ENCODE measurements around the gene B4GALT3. TPM values are rescaled to one million over a fixed set of nuclear protein-coding genes. Genes with fewer than 3 reads are reported as not detected.

The B4GALT3 gene
- total RNA-seq, 2 experiments from 2014 or later, result 45.7 to 49.0 TPM

DNA sequence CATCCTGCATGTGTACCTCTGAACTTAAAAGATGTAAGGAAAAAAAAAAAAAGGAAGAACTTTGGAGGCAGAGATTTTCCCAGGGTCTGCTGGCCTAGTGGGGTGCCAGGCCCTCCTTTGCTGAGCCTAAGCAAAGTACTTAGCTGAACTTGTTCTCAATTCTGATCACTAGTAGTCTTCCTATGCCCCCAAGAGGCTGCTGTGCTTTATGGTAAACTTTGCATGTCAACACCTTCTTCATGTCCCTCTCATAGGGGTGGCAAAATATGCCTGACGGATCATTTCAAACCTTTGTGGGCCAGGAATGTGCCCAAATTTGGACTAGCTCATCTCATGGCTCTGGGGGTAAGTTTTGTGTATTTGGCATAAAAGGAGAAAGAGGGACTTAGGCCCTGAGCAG, 19.4 kb downstream of the B4GALT3 start:
- H3K4me1 Mint-ChIP-seq (ENCODE audit: low read depth), result peaks cover 54% of the 10 kb centered on the region

DNA sequence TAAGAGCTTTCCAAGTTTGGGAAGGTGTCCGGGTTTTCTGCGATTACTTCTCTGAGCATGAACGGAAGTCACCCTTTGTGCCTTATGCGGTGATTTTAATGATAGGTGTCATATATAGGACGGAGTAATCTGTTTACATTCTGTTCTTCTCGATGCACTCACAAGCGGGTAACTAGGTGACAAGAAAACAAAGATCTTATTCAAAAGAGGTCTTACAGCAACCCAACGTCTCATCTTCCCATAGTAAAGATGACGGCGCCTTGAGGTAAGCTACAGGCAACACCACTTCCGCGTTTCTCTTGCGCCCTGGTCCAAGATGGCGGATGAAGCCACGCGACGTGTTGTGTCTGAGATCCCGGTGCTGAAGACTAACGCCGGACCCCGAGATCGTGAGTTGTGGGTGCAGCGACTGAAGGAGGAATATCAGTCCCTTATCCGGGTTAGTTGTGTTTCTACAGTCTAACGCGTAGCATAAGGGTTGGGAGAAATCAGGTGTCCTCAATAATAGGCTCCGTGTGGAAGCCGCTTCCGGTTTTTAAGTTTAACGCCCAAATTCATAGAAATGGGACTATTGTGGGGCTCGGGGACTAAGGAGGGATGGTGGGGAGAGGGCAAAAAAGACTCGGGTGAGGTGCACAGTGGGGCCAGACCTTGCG, 23.5 kb downstream of the B4GALT3 start, which contains the start of gene UFC1:
UFC1 (plus strand) TSS at position 297 of the 656 bp plus-strand sequence; CDS start at position 317, 20 bp downstream.
- peak within 1 kb of the TSS; percentile 99 for H3K27ac Mint-ChIP-seq
- no peaks in the 10 kb centered on the region for H3K27me3 Mint-ChIP-seq (ENCODE audit: low read depth)
- CTCF ChIA-PET, result interaction anchor here (1.3 to 2.5 kb wide), 2 partner anchors 12 to 49 kb away, joined by 3 to 22 read pairs; partner anchors contain the start of genes NDUFS2 and PPOX
- H3K4me3 Mint-ChIP-seq, result peak within 1 kb of the TSS; percentile 95
- peaks cover 22% of the 10 kb centered on the region for H3K4me1 Mint-ChIP-seq (ENCODE audit: low read depth)
- H3K36me3 Mint-ChIP-seq (ENCODE audit: low read depth), result peaks cover 3% of the 10 kb centered on the region
- DNase-seq, result peak; percentile 88
- intact Hi-C loops (cut with micrococcal nuclease), result loop anchor here (1.0 kb wide), 5 partner anchors 22 to 108 kb away; partner anchors contain the start of gene DEDD
- no peaks in the 10 kb centered on the region for H3K9me3 Mint-ChIP-seq

More for the DNA sequence above, 19.4 kb downstream of the B4GALT3 start:
- peak overlapping the region; percentile 2 for H3K27ac Mint-ChIP-seq
- peak overlapping the region; percentile 5 for H3K4me3 Mint-ChIP-seq
- CTCF ChIA-PET, result interaction anchor here (0.7 to 2.5 kb wide), 4 partner anchors 9 to 25 kb away, joined by 3 to 19 read pairs (median 4); partner anchors contain the start of gene PPOX
- DNase-seq, result no peak
- peaks cover 14% of the 10 kb centered on the region for H3K36me3 Mint-ChIP-seq (ENCODE audit: low read depth)
- H3K27me3 Mint-ChIP-seq (ENCODE audit: low read depth), result no peaks in the 10 kb centered on the region
- intact Hi-C loops (cut with micrococcal nuclease), result loop anchor here (2.0 kb wide), 3 partner anchors 19 to 89 kb away; partner anchors contain the start of genes ARHGAP30, B4GALT3 and NDUFS2
- no peaks in the 10 kb centered on the region for H3K9me3 Mint-ChIP-seq

DNA sequence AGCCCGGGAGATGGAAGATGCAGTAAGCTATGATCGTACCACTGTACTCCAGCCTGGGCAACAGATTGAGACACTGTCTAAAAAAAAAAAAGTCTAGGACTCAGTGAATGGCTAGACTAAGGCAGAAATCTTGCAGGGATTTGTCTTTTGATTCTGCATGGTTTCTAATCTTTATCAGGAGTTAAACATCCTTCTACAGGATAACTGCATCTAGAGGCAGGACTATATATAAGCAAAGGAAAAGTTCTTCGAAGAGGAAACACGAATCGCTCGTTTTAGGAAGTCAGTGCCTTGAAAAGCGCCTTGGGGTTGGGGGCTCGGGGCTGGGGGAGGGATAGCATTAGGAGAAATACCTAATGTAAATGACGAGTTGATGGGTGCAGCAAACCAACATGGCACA, 24.1 kb downstream of the B4GALT3 start:
- intact Hi-C loops (cut with micrococcal nuclease), result loop anchor here (1.0 kb wide), 5 partner anchors 21 to 107 kb away; partner anchors contain the start of gene DEDD
- Mint-ChIP-seq H3K9me3 (no peaks in the 10 kb centered on the region), H3K27me3 (ENCODE audit: low read depth) (no peaks in the 10 kb centered on the region), H3K4me1 (ENCODE audit: low read depth) (peaks cover 16% of the 10 kb centered on the region), H3K4me3 (peak overlapping the region; percentile 95), H3K27ac (peak overlapping the region; percentile 81), H3K36me3 (ENCODE audit: low read depth) (peaks cover 3% of the 10 kb centered on the region)
- CTCF ChIA-PET, result interaction anchor here (1.3 to 2.5 kb wide), 3 partner anchors 12 to 49 kb away, joined by 3 to 22 read pairs (median 3); partner anchors contain the start of genes NDUFS2 and PPOX
- no peak for DNase-seq

DNA sequence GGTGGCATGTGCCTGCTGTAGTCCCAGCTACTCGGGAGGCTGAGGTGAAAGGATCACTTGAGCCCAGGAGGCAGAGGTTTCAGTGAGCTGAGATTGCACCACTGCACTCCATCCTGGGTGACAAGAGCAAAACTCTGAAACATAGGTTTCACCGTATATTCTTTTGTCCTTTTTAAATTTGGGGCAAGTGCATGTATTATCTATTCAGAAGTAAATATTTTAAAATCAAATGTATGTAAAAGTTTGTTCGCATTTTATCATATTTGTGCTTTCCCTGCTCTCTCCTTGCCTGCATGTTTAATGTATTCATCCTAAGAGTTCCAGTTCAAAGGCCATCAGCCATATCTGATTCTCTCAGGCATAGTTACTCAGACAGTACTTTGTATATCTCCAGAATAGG, 31.5 kb downstream of the B4GALT3 start:
- H3K9me3 Mint-ChIP-seq, result no peaks in the 10 kb centered on the region
- no peaks in the 10 kb centered on the region for H3K36me3 Mint-ChIP-seq (ENCODE audit: low read depth)
- CTCF ChIA-PET, result interaction anchor here (0.9 kb wide), 1 partner anchor 10 kb away, joined by 3 read pairs; no protein-coding TSS in a partner anchor
- no peak overlapping the region for H3K4me3 Mint-ChIP-seq
- no peaks in the 10 kb centered on the region for H3K27me3 Mint-ChIP-seq (ENCODE audit: low read depth)
- DNase-seq, result no peak
- H3K27ac Mint-ChIP-seq, result no peak overlapping the region
- intact Hi-C loops (cut with micrococcal nuclease), result no loop called here
- no peaks in the 10 kb centered on the region for H3K4me1 Mint-ChIP-seq (ENCODE audit: low read depth)

DNA sequence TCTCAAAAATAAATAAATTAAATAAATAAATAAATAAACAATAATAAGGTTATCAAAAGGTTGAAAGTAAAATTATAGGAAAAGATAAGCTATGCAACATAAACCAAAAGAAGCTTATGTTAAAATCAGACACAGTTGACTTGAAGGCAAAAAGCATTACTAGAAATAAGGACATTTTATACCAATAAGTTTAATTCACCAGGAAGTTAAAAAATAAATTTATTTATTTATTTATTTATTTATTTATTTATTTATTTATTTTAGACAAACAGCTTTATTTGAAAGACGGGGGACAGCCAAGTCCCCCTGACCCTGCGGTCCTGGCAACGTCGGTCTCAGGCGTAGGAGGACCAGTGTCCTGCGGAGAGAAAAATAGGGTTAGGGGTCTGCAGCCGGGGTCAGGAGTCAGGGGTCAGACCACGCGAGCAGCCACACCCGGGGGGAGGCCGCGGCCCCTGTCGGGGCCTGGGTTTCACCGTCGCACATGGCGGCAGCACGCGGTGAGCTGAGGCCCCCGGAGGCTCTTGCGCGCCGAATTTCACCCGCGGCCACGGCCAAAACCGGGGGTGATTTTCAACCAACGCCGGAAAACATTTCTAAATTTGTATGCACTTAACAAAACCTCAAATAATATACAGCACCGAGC, 36.4 kb downstream of the B4GALT3 start:
- CTCF ChIA-PET, result interaction anchor here (0.7 to 7.8 kb wide), 11 partner anchors 8 to 187 kb away, joined by 3 to 45 read pairs (median 4); partner anchors contain the start of genes DEDD and PPOX
- Mint-ChIP-seq H3K9me3 (no peaks in the 10 kb centered on the region), H3K27me3 (ENCODE audit: low read depth) (no peaks in the 10 kb centered on the region), H3K4me3 (no peak overlapping the region), H3K27ac (no peak overlapping the region), H3K4me1 (ENCODE audit: low read depth) (peaks cover 4% of the 10 kb centered on the region), H3K36me3 (ENCODE audit: low read depth) (no peaks in the 10 kb centered on the region)
- no peak for DNase-seq
- intact Hi-C loops (cut with micrococcal nuclease), result no loop called here

DNA sequence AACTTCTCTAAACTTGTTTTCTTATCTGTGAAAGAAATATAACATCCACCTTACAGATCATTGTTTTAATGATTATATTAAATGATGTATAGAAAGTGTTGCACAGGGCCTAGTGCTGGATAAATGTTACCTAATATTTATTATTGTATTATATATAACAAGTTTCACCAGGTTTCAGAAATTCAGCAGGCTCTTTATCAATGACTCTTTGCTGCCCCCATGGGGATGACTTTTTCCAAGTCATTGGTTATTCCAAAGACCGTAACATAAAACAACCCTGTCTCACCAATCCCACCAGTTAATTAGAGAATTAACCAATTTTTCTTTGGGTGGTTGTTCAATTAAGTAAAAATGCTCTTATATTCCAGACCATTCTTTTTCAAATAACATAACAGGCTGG, 37.5 kb downstream of the B4GALT3 start:
- DNase-seq, result peak; percentile 71
- intact Hi-C loops (cut with micrococcal nuclease), result loop anchor here (1.0 to 10.0 kb wide), 4 partner anchors 41 to 305 kb away; partner anchors contain the start of gene KLHDC9
- no peaks in the 10 kb centered on the region for H3K9me3 Mint-ChIP-seq
- H3K4me1 Mint-ChIP-seq (ENCODE audit: low read depth), result peaks cover 4% of the 10 kb centered on the region
- H3K4me3 Mint-ChIP-seq, result no peak overlapping the region
- no peak overlapping the region for H3K27ac Mint-ChIP-seq
- CTCF ChIA-PET, result interaction anchor here (0.5 to 7.8 kb wide), 8 partner anchors 8 to 143 kb away, joined by 3 to 45 read pairs (median 6); partner anchors contain the start of gene ARHGAP30
- H3K27me3 Mint-ChIP-seq (ENCODE audit: low read depth), result no peaks in the 10 kb centered on the region
- peaks cover 2% of the 10 kb centered on the region for H3K36me3 Mint-ChIP-seq (ENCODE audit: low read depth)

DNA sequence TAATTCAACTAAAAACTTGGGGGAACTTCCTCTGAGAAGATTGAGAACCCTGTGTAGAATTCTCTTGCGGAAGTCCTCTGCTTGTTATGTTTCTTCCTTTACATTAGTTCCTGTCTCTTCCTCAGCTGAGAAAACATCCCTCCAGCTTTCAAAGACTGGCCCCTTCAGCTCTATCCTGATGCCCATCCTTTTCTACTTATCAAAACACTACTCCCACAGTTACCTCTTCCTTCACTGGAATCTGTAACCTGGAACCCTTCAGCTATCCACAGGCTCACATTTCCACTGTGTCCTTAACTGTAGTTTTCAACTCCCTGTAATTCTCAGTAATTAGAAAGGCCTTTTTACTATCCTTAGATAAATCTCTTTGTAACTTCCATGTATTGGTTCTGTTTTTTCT, 38.9 kb downstream of the B4GALT3 start:
- Mint-ChIP-seq H3K4me1 (ENCODE audit: low read depth) (peaks cover 4% of the 10 kb centered on the region), H3K27me3 (ENCODE audit: low read depth) (no peaks in the 10 kb centered on the region), H3K27ac (no peak overlapping the region), H3K36me3 (ENCODE audit: low read depth) (peaks cover 2% of the 10 kb centered on the region), H3K9me3 (no peaks in the 10 kb centered on the region), H3K4me3 (no peak overlapping the region)
- CTCF ChIA-PET, result interaction anchor here (0.6 to 7.8 kb wide), 16 partner anchors 9 to 304 kb away, joined by 3 to 45 read pairs (median 4); partner anchors contain the start of genes ARHGAP30 and KLHDC9
- intact Hi-C loops (cut with micrococcal nuclease), result loop anchor here (2.0 to 10.0 kb wide), 2 partner anchors 40 to 304 kb away; partner anchors contain the start of gene KLHDC9
- DNase-seq, result no peak

DNA sequence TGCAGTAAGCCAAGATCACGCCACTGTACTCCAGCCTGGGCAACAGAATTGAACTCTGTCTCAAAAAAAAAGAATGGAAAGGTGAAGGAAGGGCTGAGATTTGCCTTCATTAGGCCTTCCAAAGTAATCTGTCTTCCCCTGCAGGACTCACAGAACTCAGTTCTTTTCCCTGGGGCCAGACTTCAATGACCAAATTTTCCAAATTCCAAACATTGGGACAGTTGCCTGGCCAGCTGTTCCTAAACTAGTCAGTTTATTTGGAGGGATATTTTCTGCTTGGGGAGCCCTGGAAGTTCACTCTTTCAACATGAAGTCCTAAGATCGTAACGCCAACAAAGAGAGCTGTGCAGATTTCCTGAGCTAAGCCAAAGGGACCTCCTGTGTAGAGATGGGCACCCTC, 39.4 kb downstream of the B4GALT3 start:
- Mint-ChIP-seq H3K36me3 (ENCODE audit: low read depth) (peaks cover 2% of the 10 kb centered on the region), H3K4me1 (ENCODE audit: low read depth) (peaks cover 4% of the 10 kb centered on the region), H3K27me3 (ENCODE audit: low read depth) (no peaks in the 10 kb centered on the region), H3K27ac (no peak overlapping the region), H3K9me3 (no peaks in the 10 kb centered on the region), H3K4me3 (no peak overlapping the region)
- intact Hi-C loops (cut with micrococcal nuclease), result loop anchor here (2.0 to 10.0 kb wide), 2 partner anchors 39 to 303 kb away; partner anchors contain the start of gene KLHDC9
- DNase-seq, result no peak
- CTCF ChIA-PET, result interaction anchor here (0.7 to 7.8 kb wide), 14 partner anchors 10 to 303 kb away, joined by 3 to 45 read pairs (median 6); partner anchors contain the start of genes ARHGAP30 and KLHDC9

DNA sequence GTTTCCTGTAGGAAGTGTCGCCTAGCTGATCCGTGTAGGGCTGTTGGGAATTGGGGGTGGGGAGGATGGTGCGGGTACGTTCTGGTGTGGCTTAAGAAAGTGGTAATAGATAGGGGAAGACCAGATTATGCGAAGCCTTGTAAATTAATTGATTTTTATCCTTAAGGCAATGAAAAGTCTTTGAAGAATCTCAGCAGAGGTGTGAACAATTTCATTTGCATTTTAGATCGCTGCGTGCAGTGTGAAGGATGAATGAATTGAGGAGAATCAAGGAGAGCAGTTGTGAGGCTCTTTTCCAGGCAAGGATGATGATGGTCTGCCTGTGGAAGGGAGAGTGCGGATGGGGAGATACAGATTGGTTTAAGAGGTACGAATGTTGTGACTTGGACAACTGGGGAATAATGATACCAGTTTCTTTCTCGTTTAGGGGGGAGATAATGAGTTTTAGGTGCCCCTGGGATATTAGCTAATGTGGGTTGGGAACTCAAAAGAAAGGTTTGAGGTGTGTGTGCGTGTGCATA, 44.0 kb downstream of the B4GALT3 start:
- intact Hi-C loops (cut with micrococcal nuclease), result loop anchor here (2.0 to 10.0 kb wide), 2 partner anchors 52 to 298 kb away; no protein-coding TSS in a partner anchor
- Mint-ChIP-seq H3K36me3 (ENCODE audit: low read depth) (peaks cover 22% of the 10 kb centered on the region), H3K4me3 (no peak overlapping the region), H3K27me3 (ENCODE audit: low read depth) (no peaks in the 10 kb centered on the region), H3K9me3 (no peaks in the 10 kb centered on the region), H3K27ac (no peak overlapping the region), H3K4me1 (ENCODE audit: low read depth) (peaks cover 37% of the 10 kb centered on the region)
- CTCF ChIA-PET, result interaction anchor here (0.8 to 2.4 kb wide), 6 partner anchors 8 to 91 kb away, joined by 3 to 11 read pairs (median 6); partner anchors contain the start of gene PPOX
- no peak for DNase-seq

DNA sequence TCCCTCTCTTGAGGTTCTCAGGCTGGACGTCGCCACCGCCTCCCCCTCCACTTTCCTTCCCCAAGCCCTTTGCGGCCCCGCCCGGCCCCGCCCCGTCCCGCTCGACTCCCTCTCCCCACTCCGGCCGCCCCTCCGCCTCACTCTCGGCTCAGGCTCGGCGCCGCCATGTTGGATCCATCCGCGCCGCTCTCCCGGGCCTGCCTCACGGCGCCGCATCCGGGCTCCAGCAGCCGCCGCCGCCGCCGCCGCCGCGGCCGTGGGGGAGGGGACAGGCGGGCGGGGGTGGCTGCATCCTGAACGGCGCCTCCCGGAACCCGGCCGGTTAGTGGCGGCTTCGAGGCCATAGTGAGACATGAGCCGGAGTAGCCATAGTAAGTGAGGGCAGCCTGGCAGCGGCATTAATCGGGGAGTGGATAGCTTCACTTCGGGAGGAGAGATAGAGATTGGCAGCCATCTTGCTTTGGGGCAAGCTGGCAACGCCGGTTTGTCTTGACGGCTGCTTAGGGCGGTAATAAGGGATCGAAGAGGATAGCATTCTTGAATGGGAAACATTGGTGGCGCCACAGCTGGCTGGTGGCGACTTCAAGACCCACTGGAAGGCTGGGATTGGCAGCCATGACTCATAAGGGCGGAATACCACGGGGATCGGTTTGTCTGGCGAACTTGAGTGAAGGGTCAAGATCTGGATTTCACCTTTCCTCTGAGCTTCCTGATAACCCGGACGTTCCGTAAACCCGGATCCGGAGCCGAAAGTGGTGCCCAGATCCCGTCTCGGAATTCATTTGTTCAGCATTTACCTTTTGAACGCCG, 44.7 kb downstream of the B4GALT3 start, which contains the start of gene DEDD:
DEDD (minus strand) TSS at position 258 of the 810 bp plus-strand sequence. CDS start 8,205 bp downstream, outside the sequence.
- Mint-ChIP-seq H3K9me3 (no peaks in the 10 kb centered on the region), H3K27ac (no peak within 1 kb of the TSS), H3K36me3 (ENCODE audit: low read depth) (peaks cover 27% of the 10 kb centered on the region), H3K4me3 (no peak within 1 kb of the TSS), H3K4me1 (ENCODE audit: low read depth) (peaks cover 44% of the 10 kb centered on the region), H3K27me3 (ENCODE audit: low read depth) (no peaks in the 10 kb centered on the region)
- DNase-seq, result peak; percentile 95
- intact Hi-C loops (cut with micrococcal nuclease), result loop anchor here (1.0 to 10.0 kb wide), 9 partner anchors 13 to 298 kb away; partner anchors contain the start of genes ARHGAP30, NDUFS2, PPOX and UFC1
- CTCF ChIA-PET, result interaction anchor here (0.6 to 2.4 kb wide), 7 partner anchors 9 to 91 kb away, joined by 3 to 11 read pairs (median 4); partner anchors contain the start of gene PPOX

Data from activated naive CD4-positive, alpha-beta T cell treated with anti-CD3 and anti-CD28 coated beads for 36 hours (primary cell).